GM04503 (cell line): ENCODE measurements around the gene MLST8.
"Not testable (repeated sequence)": the region's sequence is repeated elsewhere in the genome, so short reads cannot be mapped to it uniquely, and the experiment has no call there.

Source experiments
- DNase-seq: peaks from one replicate; pipeline ENCODE4 v3.0.0-alpha.2; 2012; ENCODE audit warnings: low read depth

Gene MLST8

GRCh38 chr16:2190659-2191445 lies 14.4 kb upstream of the MLST8 start:
- DNase-seq: no peak

- DNase-seq: no peak
These were observed 13.9 kb upstream of the MLST8 start for GRCh38 chr16:2191446-2191706.

- no peak for DNase-seq
These were observed 11.0 kb upstream of the MLST8 start for GRCh38 chr16:2194166-2194834.

- no peak for DNase-seq
These were observed 10.4 kb upstream of the MLST8 start for GRCh38 chr16:2194852-2195321.

GRCh38 chr16:2195322-2196161 lies 9.7 kb upstream of the MLST8 start:
- DNase-seq: no peak

- no peak for DNase-seq
These were observed 8.9 kb upstream of the MLST8 start, which contains the start of gene CASKIN1 for GRCh38 chr16:2196162-2196980. Gene CASKIN1, minus strand, starts transcription at chr16:2196605. Its CDS starts 173 bp downstream, at chr16:2196432.

- DNase-seq: no peak
These were observed 8.2 kb upstream of the MLST8 start for GRCh38 chr16:2196981-2197511.

GRCh38 chr16:2197765-2198164 lies 7.5 kb upstream of the MLST8 start:
- DNase-seq: no peak

- no peak for DNase-seq
These were observed 7.0 kb upstream of the MLST8 start for GRCh38 chr16:2198283-2198682.

- DNase-seq: no peak
These were observed 6.2 kb upstream of the MLST8 start for GRCh38 chr16:2199095-2199494.

- no peak for DNase-seq
These were observed 5.6 kb upstream of the MLST8 start for GRCh38 chr16:2199621-2200139.

GRCh38 chr16:2200313-2200712 lies 4.9 kb upstream of the MLST8 start:
- no peak for DNase-seq

GRCh38 chr16:2203119-2203688 lies 2.0 kb upstream of the MLST8 start:
- DNase-seq: not testable (repeated sequence)

GRCh38 chr16:2204416-2205103 lies 694 bp upstream of the MLST8 start:
- DNase-seq: no peak

GRCh38 chr16:2205967-2206313 lies 686 bp downstream of the MLST8 start:
- no peak for DNase-seq

GRCh38 chr16:2206420-2206779 lies 1.1 kb downstream of the MLST8 start:
- no peak for DNase-seq

- no peak for DNase-seq
These were observed 1.7 kb downstream of the MLST8 start for GRCh38 chr16:2206780-2207433.

GRCh38 chr16:2207872-2208271 lies 2.6 kb downstream of the MLST8 start:
- DNase-seq: no peak

GRCh38 chr16:2208308-2208707 lies 3.1 kb downstream of the MLST8 start:
- no peak for DNase-seq

GRCh38 chr16:2208772-2209171 lies 3.5 kb downstream of the MLST8 start:
- no peak for DNase-seq
